Keratinocyte (primary cell): Measurements from ENCODE around the gene C19orf73. TPM values are rescaled to one million over a fixed set of nuclear protein-coding genes. Genes with fewer than 3 reads are reported as not detected.

Source experiments
- DNase-seq: peaks from one replicate; pipeline ENCODE4 v3.0.0-alpha.2; 2011; ENCODE audit warnings: low read depth, missing footprints, low spot score
- FAIRE-seq: peaks from 2 replicates; lab custom pipeline; 2011; peaks lifted over from hg19 to GRCh38; lab: Jason Lieb, UNC
- H2AFZ ChIP-seq: 2 replicates; pipeline ENCODE4 v1.6.0; 2012; ENCODE audit warnings: low read length, control low read depth, inconsistent platforms; ENCODE audit not compliant: control insufficient read depth
- H3K27ac ChIP-seq: 2 replicates; pipeline ENCODE4 v1.5.1; 2011; ENCODE audit warnings: low read length; ENCODE audit not compliant: control insufficient read depth, insufficient read depth
- H3K27me3 ChIP-seq: 3 replicates; pipeline ENCODE4 v1.6.0; 2011; ENCODE audit warnings: low read length; ENCODE audit not compliant: control insufficient read depth, insufficient read depth; ENCODE audit errors: extremely low read depth
- H3K36me3 ChIP-seq, 2 experiments: 2 replicates in 1 of 2; 3 replicates in 1 of 2; pipeline ENCODE4 v1.5.1; 2011; ENCODE audit warnings: low read length in 2 of 2, mild to moderate bottlenecking in 1 of 2; ENCODE audit not compliant: control insufficient read depth in 2 of 2, insufficient read depth in 2 of 2; ENCODE audit errors: extremely low read depth in 1 of 2
- H3K4me1 ChIP-seq: 3 replicates; pipeline ENCODE4 v1.5.1; 2011; ENCODE audit warnings: low read length; ENCODE audit not compliant: control insufficient read depth, insufficient read depth; ENCODE audit errors: extremely low read depth
- H3K4me2 ChIP-seq: 3 replicates; pipeline ENCODE4 v1.6.0; 2011; ENCODE audit warnings: low read depth, low read length; ENCODE audit not compliant: control insufficient read depth, insufficient read depth; ENCODE audit errors: extremely low read depth
- H3K4me3 ChIP-seq, 3 experiments: fragments of 200-600 bp in 1 of 3; sonication (generic) in 1 of 3; 2 replicates in 2 of 3; 3 replicates in 1 of 3; pipeline ENCODE4 v1.5.1; 2011 to 2016; ENCODE audit warnings: low read length in 3 of 3, mild to moderate bottlenecking in 3 of 3, control low read depth in 2 of 3, inconsistent platforms in 1 of 3, low read depth in 1 of 3, mixed read lengths in 1 of 3, mixed run types in 1 of 3, moderate library complexity in 1 of 3; ENCODE audit not compliant: control insufficient read depth in 2 of 3, insufficient read depth in 2 of 3; ENCODE audit errors: extremely low read depth in 1 of 3
- H3K79me2 ChIP-seq: 2 replicates; pipeline ENCODE4 v1.6.0; 2012; ENCODE audit warnings: low read length; ENCODE audit not compliant: control insufficient read depth, insufficient read depth
- H3K9ac ChIP-seq: 3 replicates; pipeline ENCODE4 v1.6.0; 2011; ENCODE audit warnings: low read length; ENCODE audit not compliant: control insufficient read depth, insufficient read depth; ENCODE audit errors: extremely low read depth
- H3K9me1 ChIP-seq: 3 replicates; pipeline ENCODE4 v1.6.0; 2011; ENCODE audit warnings: low read length; ENCODE audit not compliant: control insufficient read depth, insufficient read depth; ENCODE audit errors: extremely low read depth
- H3K9me3 ChIP-seq: 2 replicates; pipeline ENCODE4 v1.5.1; 2012; ENCODE audit warnings: low read depth, low read length; ENCODE audit not compliant: control insufficient read depth
- H4K20me1 ChIP-seq: 3 replicates; pipeline ENCODE4 v1.6.0; 2011; ENCODE audit warnings: low read length; ENCODE audit not compliant: control insufficient read depth, insufficient read depth; ENCODE audit errors: extremely low read depth
- CTCF ChIP-seq, 3 experiments: IDR thresholded peaks in 1 of 3; conservative IDR thresholded peaks in 1 of 3; optimal IDR thresholded peaks in 1 of 3; 2 replicates in 2 of 3; 3 replicates in 1 of 3; pipeline versions ENCODE3 to v1.5.1; 2011; ENCODE audit warnings: low read length in 3 of 3, mild to moderate bottlenecking in 3 of 3, moderate library complexity in 2 of 3, control low read depth in 1 of 3, inconsistent platforms in 1 of 3; ENCODE audit not compliant: insufficient read depth in 2 of 3; ENCODE audit errors: extremely low read depth in 1 of 3
- EZH2 ChIP-seq: IDR thresholded peaks from one replicate; pipeline ENCODE4 v1.6.1; 2012; ENCODE audit warnings: inconsistent platforms, mild to moderate bottlenecking, low read length, moderate library complexity
- dilution Hi-C: fragments of 300-500 bp; cut with MboI; formaldehyde crosslinking; loops from one replicate; pipeline ENCODE4 v1.7.0; 2020; ENCODE audit warnings: low sequenced_read_pairs; ENCODE audit not compliant: extremely low pct_ligation_motif_present
- polyA plus RNA-seq, 5 experiments: library from polyadenylated mRNA; depleted of rRNA in 3 of 5; stranded (reverse) in 3 of 5; stranded (forward) in 1 of 5; unstranded in 1 of 5; fragments of >200 nt; gene quantifications; 1 replicate in 1 of 5; 2 replicates in 3 of 5; 3 replicates in 1 of 5; pipeline versions ENCODE4 v1.2.1 to v1.2.3, GENCODE V29; 2011 to 2012; ENCODE audit warnings: missing spikeins in 2 of 5, low read depth in 1 of 5, low replicate concordance in 1 of 5

The C19orf73 gene
- polyA plus RNA-seq, 1 donor (not counting 4 experiments of a cell fraction or from before 2014, with no cell fraction given) = 0.71 TPM

GRCh38 chr19:49167857-49168409 lies 49.0 kb upstream of the C19orf73 start:
- H4K20me1 ChIP-seq = peaks cover 3% of the 10 kb centered on the region
- no peak for DNase-seq
- no peaks in the 10 kb centered on the region for H3K4me1 ChIP-seq
- no peak for TF ChIP-seq EZH2
- TF ChIP-seq CTCF (optimal IDR thresholded peaks at IDR 0.05 in 1 of 3, IDR thresholded peaks at IDR 0.05 in 1 of 3, conservative IDR thresholded peaks at IDR 0.05 in 1 of 3; ENCODE audit: extremely low read depth in 1 of 3, insufficient read depth in 2 of 3, low read length in 3 of 3) = no peak
- dilution Hi-C loops = no loop called here
- no peak overlapping the region for H3K4me3 ChIP-seq
- H3K79me2 ChIP-seq = no peaks in the 10 kb centered on the region
- H2AFZ ChIP-seq = no peak overlapping the region
- no peaks in the 10 kb centered on the region for H3K9me1 ChIP-seq
- H3K4me2 ChIP-seq = no peak overlapping the region
- no peak overlapping the region for H3K9ac ChIP-seq
- H3K36me3 ChIP-seq = peaks cover 10 to 36% of the 10 kb centered on the region in 2 experiments
- no peak overlapping the region for H3K27ac ChIP-seq
- H3K9me3 ChIP-seq = no peaks in the 10 kb centered on the region
- no peaks in the 10 kb centered on the region for H3K27me3 ChIP-seq
- no peak for FAIRE-seq

GRCh38 chr19:49165865-49166301 lies 46.9 kb upstream of the C19orf73 start:
- Histone ChIP-seq H3K9me1 (no peaks in the 10 kb centered on the region), H3K9me3 (no peaks in the 10 kb centered on the region), H3K27ac (no peak overlapping the region), H3K4me3 (no peak overlapping the region), H3K36me3 (peaks cover 0 to 21% of the 10 kb centered on the region in 2 experiments), H3K27me3 (no peaks in the 10 kb centered on the region), H3K9ac (no peak overlapping the region), H3K79me2 (no peaks in the 10 kb centered on the region), H2AFZ (no peak overlapping the region), H3K4me1 (no peaks in the 10 kb centered on the region), H4K20me1 (peaks cover 3% of the 10 kb centered on the region), H3K4me2 (no peak overlapping the region)
- FAIRE-seq (no peak), DNase-seq (no peak)
- TF ChIP-seq EZH2 (no peak), CTCF (optimal IDR thresholded peaks at IDR 0.05 in 1 of 3, IDR thresholded peaks at IDR 0.05 in 1 of 3, conservative IDR thresholded peaks at IDR 0.05 in 1 of 3; ENCODE audit: extremely low read depth in 1 of 3, insufficient read depth in 2 of 3, low read length in 3 of 3) (no peak)
- dilution Hi-C loops = no loop called here
